Smooth muscle cell (in vitro differentiated cells): Measurements from ENCODE around the gene DLGAP1. TPM values are rescaled to one million over a fixed set of nuclear protein-coding genes. Genes with fewer than 3 reads are reported as not detected.

Source experiments
- DNase-seq: peaks from one replicate; lab custom pipeline; 2025; ENCODE audit not compliant: unreplicated experiment; lab: John Stamatoyannopoulos, UW
- H2AFZ ChIP-seq: fragments of 200-600 bp; sonication (generic); 2 replicates; pipeline ENCODE4 v1.6.0; 2016; ENCODE audit warnings: antibody characterized with exemption, low read depth, mild to moderate bottlenecking
- H3F3A ChIP-seq: fragments of 200-600 bp; sonication (generic); 2 replicates; pipeline ENCODE4 v1.6.0; 2017; ENCODE audit warnings: antibody characterized with exemption, low read depth
- H3K27ac ChIP-seq: fragments of 200-600 bp; sonication (generic); 2 replicates; pipeline ENCODE4 v1.5.1; 2016; ENCODE audit warnings: low read depth, mild to moderate bottlenecking
- H3K27me3 ChIP-seq: fragments of 200-600 bp; sonication (generic); 2 replicates; pipeline ENCODE4 v1.6.1; 2016; ENCODE audit warnings: low read depth, mild to moderate bottlenecking
- H3K36me3 ChIP-seq: fragments of 200-600 bp; sonication (generic); 2 replicates; pipeline ENCODE4 v1.5.1; 2016; ENCODE audit warnings: low read depth
- H3K4me1 ChIP-seq: fragments of 200-600 bp; sonication (generic); 2 replicates; pipeline ENCODE4 v1.5.1; 2016; ENCODE audit warnings: low read depth
- H3K4me2 ChIP-seq: fragments of 200-600 bp; sonication (generic); 2 replicates; pipeline ENCODE4 v1.6.0; 2016; ENCODE audit warnings: mild to moderate bottlenecking
- H3K4me3 ChIP-seq: fragments of 200-600 bp; sonication (generic); 2 replicates; pipeline ENCODE4 v1.5.1; 2016; ENCODE audit warnings: mild to moderate bottlenecking
- H3K79me2 ChIP-seq: fragments of 200-600 bp; sonication (generic); 2 replicates; pipeline ENCODE4 v1.6.0; 2016; ENCODE audit warnings: low read depth, mild to moderate bottlenecking
- H3K9ac ChIP-seq: fragments of 200-600 bp; sonication (generic); 2 replicates; pipeline ENCODE4 v1.6.0; 2016; ENCODE audit warnings: low read depth
- H3K9me3 ChIP-seq: fragments of 200-600 bp; sonication (generic); replicated peaks from 2 replicates; pipeline ENCODE4 v1.5.1; 2016; ENCODE audit warnings: low read depth
- H4K20me1 ChIP-seq: fragments of 200-600 bp; sonication (generic); 2 replicates; pipeline ENCODE4 v1.6.0; 2016; ENCODE audit warnings: low read depth
- CTCF ChIP-seq: fragments of 200-600 bp; sonication (generic); IDR thresholded peaks from 2 replicates; pipeline ENCODE4 v1.5.1; 2017; ENCODE audit warnings: borderline replicate concordance, mild to moderate bottlenecking, antibody characterized with exemption; ENCODE audit not compliant: insufficient read depth, poor library complexity, severe bottlenecking
- WGBS: methylation state at CpG from one replicate; pipeline ENCODE4 v1.1.7; 2016; ENCODE audit warnings: low lambda C conversion rate; 5-methylcytosine and 5-hydroxymethylcytosine counted together
- polyA plus RNA-seq: library from polyadenylated mRNA; unstranded; fragments of >200 nt; fragmentation: Nextera tagmentation; extraction: Ambion mirVana; gene quantifications from 2 replicates; pipeline ENCODE4 v1.2.1, GENCODE V29; 2016
- total RNA-seq: library from RNA; depleted of rRNA; stranded (reverse); fragments of >200 nt; gene quantifications from 2 replicates; pipeline ENCODE4 v1.2.3, GENCODE V29; 2014

Gene DLGAP1
- total and polyA plus RNA-seq, 2 experiments from 2014 or later = 2.6 to 11.3 TPM

GRCh38 chr18:4453874-4454536, 1.1 kb downstream of the DLGAP1 start:
- WGBS = under 1% methylated on average over 44 of the region's 46 CpGs
- peaks cover 16% of the 10 kb centered on the region for H3K27me3 ChIP-seq
- H3K4me1 ChIP-seq = peaks cover 13% of the 10 kb centered on the region
- H3K36me3 ChIP-seq = no peaks in the 10 kb centered on the region
- TF ChIP-seq CTCF = no peak
- H3K27ac ChIP-seq = no peak overlapping the region
- H4K20me1 ChIP-seq = peaks cover 31% of the 10 kb centered on the region
- peak overlapping the region; percentile 87 for H3K4me3 ChIP-seq
- H3F3A ChIP-seq = no peaks in the 10 kb centered on the region
- no peak for DNase-seq
- H3K9me3 ChIP-seq = no peaks in the 10 kb centered on the region
- peak overlapping the region; percentile 69 for H2AFZ ChIP-seq
- no peak overlapping the region for H3K9ac ChIP-seq
- H3K4me2 ChIP-seq = peak overlapping the region; percentile 89
- peaks cover 25% of the 10 kb centered on the region for H3K79me2 ChIP-seq

- Histone ChIP-seq H3K4me2 (peak overlapping the region; percentile 89), H3K4me1 (peaks cover 13% of the 10 kb centered on the region), H3K9ac (no peak overlapping the region), H3K79me2 (peaks cover 25% of the 10 kb centered on the region), H3F3A (no peaks in the 10 kb centered on the region), H2AFZ (peak overlapping the region; percentile 69), H3K27me3 (peaks cover 16% of the 10 kb centered on the region), H3K9me3 (no peaks in the 10 kb centered on the region), H3K27ac (no peak overlapping the region), H4K20me1 (peaks cover 31% of the 10 kb centered on the region), H3K36me3 (no peaks in the 10 kb centered on the region), H3K4me3 (peak overlapping the region; percentile 87)
- 4% methylated on average over 8 of the region's 8 CpGs for WGBS
- no peak for TF ChIP-seq CTCF
- no peak for DNase-seq
Measured at GRCh38 chr18:4453567-4453873, 1.6 kb downstream of the DLGAP1 start.

- H3K4me3 ChIP-seq = no peak overlapping the region
Measured at GRCh38 chr18:4450065-4450658, 4.9 kb downstream of the DLGAP1 start.

More at GRCh38 chr18:4450065-4450658, 4.9 kb downstream of the DLGAP1 start:
- Histone ChIP-seq H3K9me3 (no peaks in the 10 kb centered on the region), H3K27me3 (peaks cover 16% of the 10 kb centered on the region), H3K36me3 (no peaks in the 10 kb centered on the region), H4K20me1 (peaks cover 37% of the 10 kb centered on the region), H3K27ac (no peak overlapping the region), H3K9ac (no peak overlapping the region), H3K4me1 (peaks cover 9% of the 10 kb centered on the region), H3K79me2 (peaks cover 36% of the 10 kb centered on the region), H2AFZ (no peak overlapping the region), H3K4me2 (no peak overlapping the region), H3F3A (no peaks in the 10 kb centered on the region)
- DNase-seq = no peak
- TF ChIP-seq CTCF = no peak
- WGBS = 14% methylated on average over 2 of the region's 2 CpGs
